Trophoblast cell (in vitro differentiated cells and primary cell): Measurements from ENCODE around the gene PAEP.

Experiments
- DNase-seq, 2 donors: peaks; one replicate each; pipeline ENCODE4 v3.0.0-alpha.2; 2016
- H2AFZ ChIP-seq: 2 replicates; pipeline ENCODE4 v1.6.1; 2013; ENCODE audit warnings: low read length, moderate library complexity, mild to moderate bottlenecking; ENCODE audit not compliant: insufficient read depth, poor library complexity
- H2AK5ac ChIP-seq: 2 replicates; pipeline ENCODE4 v1.6.1; 2013; ENCODE audit warnings: mild to moderate bottlenecking, low read length
- H2BK120ac ChIP-seq: 2 replicates; pipeline ENCODE4 v1.6.1; 2013; ENCODE audit warnings: low read length, mild to moderate bottlenecking, moderate library complexity; ENCODE audit not compliant: insufficient read depth, poor library complexity
- H2BK12ac ChIP-seq: 2 replicates; pipeline ENCODE4 v1.6.1; 2013; ENCODE audit warnings: mild to moderate bottlenecking, low read length, moderate library complexity
- H2BK5ac ChIP-seq: 2 replicates; pipeline ENCODE4 v1.6.1; 2013; ENCODE audit warnings: low read length, low read depth, moderate library complexity, mild to moderate bottlenecking; ENCODE audit not compliant: poor library complexity
- H3K14ac ChIP-seq: 2 replicates; pipeline ENCODE4 v1.6.1; 2013; ENCODE audit warnings: mild to moderate bottlenecking, low read length
- H3K18ac ChIP-seq: 2 replicates; pipeline ENCODE4 v1.6.1; 2013; ENCODE audit warnings: mild to moderate bottlenecking, low read length
- H3K23ac ChIP-seq: 2 replicates; pipeline ENCODE4 v1.6.1; 2013; ENCODE audit warnings: low read length
- H3K27ac ChIP-seq: 2 replicates; pipeline ENCODE4 v1.5.1; 2013; ENCODE audit warnings: low read depth, mild to moderate bottlenecking, inconsistent platforms, low read length, moderate library complexity
- H3K27me3 ChIP-seq: 2 replicates; pipeline ENCODE4 v1.6.1; 2013; ENCODE audit warnings: inconsistent platforms, mild to moderate bottlenecking, low read length, moderate library complexity; ENCODE audit not compliant: insufficient read depth
- H3K36me3 ChIP-seq, 2 experiments: 1 replicate in 1 of 2; 2 replicates in 1 of 2; pipeline ENCODE4 v1.6.1; 2013; ENCODE audit warnings: low read length in 2 of 2, mild to moderate bottlenecking in 2 of 2, moderate library complexity in 1 of 2; ENCODE audit not compliant: insufficient read depth in 2 of 2, control insufficient read depth in 1 of 2
- H3K4ac ChIP-seq: 2 replicates; pipeline ENCODE4 v1.6.1; 2013; ENCODE audit warnings: low read depth, mild to moderate bottlenecking, low read length, moderate library complexity
- H3K4me1 ChIP-seq, 2 experiments: 1 replicate in 1 of 2; 2 replicates in 1 of 2; pipeline ENCODE4 v1.6.1; 2013; ENCODE audit warnings: low read length in 2 of 2, mild to moderate bottlenecking in 2 of 2, moderate library complexity in 1 of 2; ENCODE audit not compliant: insufficient read depth in 2 of 2, control insufficient read depth in 1 of 2
- H3K4me2 ChIP-seq: 2 replicates; pipeline ENCODE4 v1.6.1; 2013; ENCODE audit warnings: inconsistent platforms, mild to moderate bottlenecking, low read length, moderate library complexity
- H3K4me3 ChIP-seq: 2 replicates; pipeline ENCODE4 v1.5.1; 2013; ENCODE audit warnings: mild to moderate bottlenecking, low read depth, low read length, inconsistent platforms
- H3K79me1 ChIP-seq: one replicate; pipeline ENCODE4 v1.6.1; 2013; ENCODE audit warnings: low read length
- H3K79me2 ChIP-seq: 2 replicates; pipeline ENCODE4 v1.6.1; 2013; ENCODE audit warnings: low read length, mild to moderate bottlenecking; ENCODE audit not compliant: control insufficient read depth, insufficient read depth, poor library complexity
- H3K9ac ChIP-seq: 2 replicates; pipeline ENCODE4 v1.6.1; 2013; ENCODE audit warnings: mild to moderate bottlenecking, low read length
- H3K9me3 ChIP-seq: 2 replicates; pipeline ENCODE4 v1.6.1; 2013; ENCODE audit warnings: low read depth, mild to moderate bottlenecking, control low read depth, inconsistent platforms, low read length; ENCODE audit not compliant: insufficient read depth
- H4K12ac ChIP-seq: 2 replicates; pipeline ENCODE4 v1.6.1; 2013; ENCODE audit warnings: low read depth, mild to moderate bottlenecking, low read length, moderate library complexity
- H4K8ac ChIP-seq: 2 replicates; pipeline ENCODE4 v1.6.1; 2013; ENCODE audit warnings: low read depth, mild to moderate bottlenecking, low read length, moderate library complexity
- H4K91ac ChIP-seq: one replicate; pipeline ENCODE4 v1.6.1; 2013; ENCODE audit warnings: low read depth, mild to moderate bottlenecking, low read length, moderate library complexity
- WGBS: extraction: QIAGEN DNeasy Blood & Tissue Kit; methylation state at CpG from one replicate; pipeline ENCODE4 v1.1.7; 2013; ENCODE audit warnings: missing lambda C conversion rate; ENCODE audit not compliant: insufficient read length, insufficient coverage; ENCODE audit errors: extremely low coverage; 5-methylcytosine and 5-hydroxymethylcytosine counted together

Gene PAEP

DNA sequence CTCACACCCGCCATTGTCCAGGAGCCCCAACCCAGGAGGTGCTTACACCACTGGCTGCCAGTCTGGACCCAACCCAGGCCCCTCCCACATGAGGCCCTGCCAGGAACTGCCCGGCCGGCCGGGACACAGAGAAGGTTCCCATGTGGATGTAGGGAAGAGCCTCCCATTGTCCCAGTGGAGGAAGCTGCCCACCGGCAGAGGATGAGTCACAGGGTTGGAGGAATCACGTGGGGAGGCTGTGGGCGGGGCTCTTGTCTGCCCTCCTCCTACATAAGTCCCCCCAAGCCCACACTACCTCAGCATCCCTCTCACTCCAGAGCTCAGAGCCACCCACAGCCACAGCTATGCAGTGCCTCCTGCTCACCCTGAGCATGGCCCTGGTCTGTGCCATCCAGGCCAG is 26.1 kb downstream of the PAEP start:
- no peak overlapping the region for H2AFZ ChIP-seq
- peaks cover 0 to 2% of the 10 kb centered on the region in 2 experiments for H3K4me1 ChIP-seq
- no peak overlapping the region for H4K8ac ChIP-seq
- H3K27ac ChIP-seq, result no peak overlapping the region
- H3K9ac ChIP-seq, result no peak overlapping the region
- no peaks in the 10 kb centered on the region for H3K27me3 ChIP-seq
- H2BK5ac ChIP-seq, result no peak overlapping the region
- no peaks in the 10 kb centered on the region for H3K36me3 ChIP-seq
- H3K14ac ChIP-seq, result no peak overlapping the region
- H3K9me3 ChIP-seq, result peaks cover 2% of the 10 kb centered on the region
- no peak overlapping the region for H3K4me3 ChIP-seq
- no peak overlapping the region for H2BK120ac ChIP-seq
- no peak overlapping the region for H4K91ac ChIP-seq
- no peak overlapping the region for H3K18ac ChIP-seq
- H3K23ac ChIP-seq, result no peak overlapping the region
- H4K12ac ChIP-seq, result no peak overlapping the region
- H3K79me2 ChIP-seq, result no peaks in the 10 kb centered on the region
- no peak for DNase-seq
- no peak overlapping the region for H2AK5ac ChIP-seq
- no peak overlapping the region for H2BK12ac ChIP-seq
- H3K4ac ChIP-seq, result no peak overlapping the region
- no peaks in the 10 kb centered on the region for H3K79me1 ChIP-seq
- H3K4me2 ChIP-seq, result no peak overlapping the region
- no CpG with 5 or more reads among the region's 7 CpGs for WGBS

- H2AFZ ChIP-seq, result no peak overlapping the region
- H3K79me1 ChIP-seq, result no peaks in the 10 kb centered on the region
- no peak overlapping the region for H2AK5ac ChIP-seq
- H3K27me3 ChIP-seq, result no peaks in the 10 kb centered on the region
- no peak overlapping the region for H4K91ac ChIP-seq
- DNase-seq, result no peak
- H3K23ac ChIP-seq, result no peak overlapping the region
- no peak overlapping the region for H2BK5ac ChIP-seq
- no peak overlapping the region for H2BK120ac ChIP-seq
- WGBS, result no CpG with 5 or more reads among the region's 9 CpGs
- H3K36me3 ChIP-seq, result no peaks in the 10 kb centered on the region
- peaks cover 2% of the 10 kb centered on the region for H3K9me3 ChIP-seq
- H3K4ac ChIP-seq, result no peak overlapping the region
- H4K12ac ChIP-seq, result no peak overlapping the region
- no peak overlapping the region for H4K8ac ChIP-seq
- no peak overlapping the region for H3K9ac ChIP-seq
- H3K4me2 ChIP-seq, result no peak overlapping the region
- H3K14ac ChIP-seq, result no peak overlapping the region
- no peak overlapping the region for H3K18ac ChIP-seq
- H3K27ac ChIP-seq, result no peak overlapping the region
- peaks cover 0 to 2% of the 10 kb centered on the region in 2 experiments for H3K4me1 ChIP-seq
- H3K79me2 ChIP-seq, result no peaks in the 10 kb centered on the region
- H2BK12ac ChIP-seq, result no peak overlapping the region
- H3K4me3 ChIP-seq, result no peak overlapping the region
Measured at GRCh38 chr9:135588371-135588770, 26.8 kb downstream of the PAEP start.

DNA sequence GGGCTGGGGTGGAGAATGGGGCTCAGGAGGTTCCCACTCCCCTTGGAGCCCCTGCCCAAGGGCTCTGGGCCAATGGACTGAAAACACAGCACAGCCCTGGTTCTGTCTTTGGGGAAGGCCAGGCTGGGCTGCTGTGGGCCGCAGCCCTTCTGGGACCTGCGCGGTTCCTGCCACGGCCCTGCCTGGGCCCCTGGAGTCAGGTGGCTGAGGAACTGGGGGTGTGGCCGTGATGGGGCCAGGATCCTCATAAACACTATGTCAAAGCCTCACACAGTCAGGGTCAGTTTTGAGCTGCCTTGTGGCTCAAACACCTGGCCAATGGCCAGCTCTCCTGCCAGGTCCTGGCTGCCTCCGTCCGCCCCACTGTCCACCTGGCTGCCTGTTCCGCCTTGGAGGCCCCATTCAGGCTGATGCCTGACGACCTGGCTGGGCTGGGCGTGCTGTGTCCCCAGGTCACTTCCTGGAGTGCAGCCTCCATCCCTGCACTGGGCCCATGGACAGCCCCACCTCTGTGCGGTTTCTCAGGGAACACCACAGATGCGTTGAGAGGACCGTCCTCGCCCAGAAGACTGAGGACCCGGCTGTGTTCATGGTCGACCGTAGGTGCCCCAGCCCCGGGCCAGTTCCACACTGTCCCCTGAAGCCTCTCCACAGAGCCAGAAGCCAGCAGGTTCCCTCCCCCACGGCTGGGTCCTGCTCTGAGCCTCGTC is 27.5 kb downstream of the PAEP start:
- no peak overlapping the region for H2BK12ac ChIP-seq
- no peak overlapping the region for H2BK120ac ChIP-seq
- DNase-seq, result no peak
- H3K14ac ChIP-seq, result no peak overlapping the region
- H3K4me3 ChIP-seq, result no peak overlapping the region
- H3K27me3 ChIP-seq, result no peaks in the 10 kb centered on the region
- no peak overlapping the region for H2BK5ac ChIP-seq
- H2AK5ac ChIP-seq, result no peak overlapping the region
- WGBS, result no CpG with 5 or more reads among the region's 20 CpGs
- no peak overlapping the region for H3K4ac ChIP-seq
- H3K9ac ChIP-seq, result no peak overlapping the region
- no peak overlapping the region for H4K12ac ChIP-seq
- H3K79me1 ChIP-seq, result no peaks in the 10 kb centered on the region
- H3K23ac ChIP-seq, result no peak overlapping the region
- no peak overlapping the region for H4K8ac ChIP-seq
- no peak overlapping the region for H3K18ac ChIP-seq
- H3K4me2 ChIP-seq, result no peak overlapping the region
- H3K27ac ChIP-seq, result no peak overlapping the region
- H4K91ac ChIP-seq, result no peak overlapping the region
- peaks cover 0 to 2% of the 10 kb centered on the region in 2 experiments for H3K4me1 ChIP-seq
- no peaks in the 10 kb centered on the region for H3K79me2 ChIP-seq
- no peak overlapping the region for H2AFZ ChIP-seq
- H3K36me3 ChIP-seq, result no peaks in the 10 kb centered on the region
- peaks cover 2% of the 10 kb centered on the region for H3K9me3 ChIP-seq

DNA sequence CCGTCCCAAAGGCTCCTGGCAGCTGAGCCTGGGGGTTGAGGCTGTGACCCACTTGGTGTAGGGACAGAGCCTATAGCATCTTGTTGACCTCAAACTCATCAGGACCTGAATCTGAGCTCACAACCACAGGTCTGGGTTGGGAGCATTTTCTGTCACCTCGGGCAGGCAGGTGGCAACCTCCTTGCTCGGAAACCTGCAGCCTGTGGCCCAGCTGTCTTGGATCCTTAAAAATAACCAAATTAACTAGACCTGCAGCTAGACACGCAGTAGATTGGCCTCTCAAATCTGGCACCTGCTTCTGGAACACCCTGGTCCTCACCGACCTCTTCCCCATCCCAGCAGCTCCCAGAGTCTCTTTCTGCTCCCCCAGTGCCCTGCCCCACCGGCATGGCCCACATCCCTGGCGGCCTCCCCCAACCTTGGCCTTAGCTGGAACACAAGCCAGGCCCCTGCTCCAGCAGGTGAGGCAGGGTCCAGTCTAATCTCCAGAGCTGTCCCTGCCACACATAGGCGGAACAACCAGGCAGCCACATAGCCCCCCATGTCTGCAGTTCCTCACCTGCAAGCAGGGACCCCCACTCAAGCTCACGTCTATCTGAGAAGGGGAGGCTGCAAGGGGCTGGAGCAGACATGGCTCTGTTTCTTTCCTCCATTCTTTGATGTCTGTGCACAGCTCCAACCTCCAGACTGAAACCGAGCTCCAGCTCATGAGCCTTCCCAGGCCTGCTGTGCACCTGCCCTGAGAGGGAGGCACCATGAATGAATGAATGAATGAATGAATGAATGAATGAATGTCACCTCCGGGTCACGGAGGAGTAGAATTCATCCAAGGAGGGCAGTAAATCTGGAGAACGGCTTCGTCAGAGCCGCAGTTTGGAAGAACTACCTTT is 28.3 kb downstream of the PAEP start:
- no peak overlapping the region for H3K4me2 ChIP-seq
- WGBS, result no CpG with 5 or more reads among the region's 15 CpGs
- H3K27me3 ChIP-seq, result no peaks in the 10 kb centered on the region

More for the DNA sequence above, 28.3 kb downstream of the PAEP start:
- H3K27ac ChIP-seq, result no peak overlapping the region
- no peaks in the 10 kb centered on the region for H3K79me2 ChIP-seq
- H2AFZ ChIP-seq, result no peak overlapping the region
- H4K91ac ChIP-seq, result no peak overlapping the region
- no peak overlapping the region for H2BK12ac ChIP-seq
- no peak overlapping the region for H3K14ac ChIP-seq
- H2BK5ac ChIP-seq, result no peak overlapping the region
- no peak overlapping the region for H4K8ac ChIP-seq
- DNase-seq, result no peak
- H3K4ac ChIP-seq, result no peak overlapping the region
- no peak overlapping the region for H2BK120ac ChIP-seq
- H2AK5ac ChIP-seq, result no peak overlapping the region
- H3K79me1 ChIP-seq, result no peaks in the 10 kb centered on the region
- H3K23ac ChIP-seq, result no peak overlapping the region
- no peak overlapping the region for H4K12ac ChIP-seq
- no peak overlapping the region for H3K4me3 ChIP-seq
- no peak overlapping the region for H3K9ac ChIP-seq
- no peak overlapping the region for H3K18ac ChIP-seq
- peaks cover 0 to 2% of the 10 kb centered on the region in 2 experiments for H3K4me1 ChIP-seq
- peaks cover 2% of the 10 kb centered on the region for H3K9me3 ChIP-seq
- H3K36me3 ChIP-seq, result no peaks in the 10 kb centered on the region
